Putamen (tissue), 1 donor: ENCODE data around the gene ATP9B.

Experiments
- DNase-seq: peaks from one replicate; pipeline ENCODE4 v3.0.0-alpha.2; 2016; ENCODE audit warnings: low spot score

Gene ATP9B

DNA sequence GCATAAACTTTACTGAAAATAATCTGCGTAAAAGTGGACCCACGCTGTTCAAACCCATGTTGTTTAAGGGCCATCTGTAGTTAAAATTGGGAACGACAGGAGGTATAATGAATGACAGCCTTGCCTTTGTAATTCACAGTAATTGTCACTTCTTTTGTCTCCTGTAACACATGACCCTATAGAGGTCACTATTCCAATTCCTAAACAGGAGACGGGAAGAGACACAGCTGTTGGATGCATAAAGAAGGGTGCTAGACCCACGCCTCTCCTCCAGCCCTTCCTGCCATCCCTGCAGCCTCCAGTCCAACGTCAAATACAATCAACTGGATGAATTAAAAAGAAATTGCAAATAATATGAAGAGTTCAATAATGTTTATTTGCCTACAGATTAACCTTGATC lies 263.5 kb downstream of the ATP9B start:
- DNase-seq = no peak

DNA sequence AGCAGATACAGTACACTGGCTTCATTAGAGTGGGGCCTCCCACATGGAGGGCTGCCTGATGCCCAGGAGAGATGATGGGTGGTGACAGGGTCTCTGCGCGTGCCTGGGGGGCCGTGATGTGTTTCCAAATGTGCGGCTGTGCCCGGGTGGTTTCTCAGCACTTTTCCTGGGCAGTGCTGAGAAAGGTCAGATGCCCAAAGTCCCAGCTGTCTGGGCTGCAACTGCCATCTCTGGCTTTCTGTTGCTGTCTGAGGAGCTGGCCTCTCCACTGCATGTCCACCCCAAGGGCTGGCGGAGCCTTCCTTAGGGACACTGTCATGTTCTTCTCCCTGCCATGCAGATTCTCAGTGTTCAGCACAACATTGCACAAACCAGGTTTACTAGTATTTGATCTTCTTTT lies 263.9 kb downstream of the ATP9B start:
- DNase-seq = no peak

DNA sequence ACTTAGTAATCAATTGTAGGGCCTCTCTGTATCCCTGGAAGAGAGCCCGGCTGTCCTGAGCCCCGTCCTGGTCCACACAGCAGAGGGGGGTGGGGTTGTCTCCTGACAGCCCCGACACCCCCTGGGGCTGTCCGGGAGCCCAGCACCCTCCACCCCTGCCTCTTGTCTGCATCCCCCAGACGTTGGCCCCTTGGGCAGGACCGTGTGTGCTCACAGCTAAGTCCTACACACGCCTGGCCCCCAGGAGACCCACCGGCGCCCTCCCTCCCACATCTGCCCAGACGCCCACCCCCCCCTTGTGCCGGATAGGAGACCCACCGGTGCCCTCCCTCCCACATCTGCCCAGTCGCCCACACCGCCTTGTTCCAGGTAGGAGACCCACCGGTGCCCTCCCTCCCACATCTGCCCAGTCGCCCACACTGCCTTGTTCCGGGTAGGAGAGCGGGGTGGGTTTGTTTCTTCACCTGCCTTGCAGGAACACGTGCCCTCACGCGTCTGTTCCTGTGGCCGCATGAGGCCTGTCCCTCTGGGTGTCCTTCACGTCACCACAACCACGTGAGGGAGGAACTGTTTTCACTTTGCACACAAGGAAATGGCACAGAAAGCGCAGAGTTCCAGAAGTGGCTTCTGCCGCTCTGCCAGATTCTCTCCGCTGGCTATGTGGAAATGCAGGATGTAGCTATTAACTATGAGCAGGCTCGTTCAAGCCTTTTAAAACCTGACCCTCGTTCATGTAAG lies 265.5 kb downstream of the ATP9B start:
- DNase-seq = no peak

DNA sequence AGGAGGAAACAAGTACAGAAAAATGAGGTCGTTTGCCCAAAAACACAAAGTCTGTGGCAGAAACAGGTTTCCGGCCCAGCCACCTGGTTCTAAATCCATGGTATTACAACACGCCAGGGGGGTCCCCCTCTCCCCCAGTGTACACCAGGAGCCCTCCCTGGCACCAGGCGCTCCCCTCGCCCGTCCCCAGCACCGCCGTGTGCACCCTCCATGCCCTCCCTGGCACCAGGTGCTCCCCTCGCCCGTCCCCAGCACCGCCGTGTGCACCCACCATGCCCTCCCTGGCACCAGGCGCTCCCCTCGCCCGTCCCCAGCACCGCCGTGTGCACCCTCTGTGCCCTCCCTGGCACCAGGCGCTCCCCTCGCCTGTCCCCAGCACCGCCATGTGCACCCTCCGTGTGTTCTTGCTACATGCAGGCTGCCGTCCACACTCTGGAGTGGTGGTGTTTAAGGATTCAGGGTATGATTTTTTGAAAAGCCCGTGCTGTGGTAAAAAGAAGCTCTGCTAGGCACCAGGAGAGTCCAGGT lies 266.7 kb downstream of the ATP9B start:
- DNase-seq = no peak

DNA sequence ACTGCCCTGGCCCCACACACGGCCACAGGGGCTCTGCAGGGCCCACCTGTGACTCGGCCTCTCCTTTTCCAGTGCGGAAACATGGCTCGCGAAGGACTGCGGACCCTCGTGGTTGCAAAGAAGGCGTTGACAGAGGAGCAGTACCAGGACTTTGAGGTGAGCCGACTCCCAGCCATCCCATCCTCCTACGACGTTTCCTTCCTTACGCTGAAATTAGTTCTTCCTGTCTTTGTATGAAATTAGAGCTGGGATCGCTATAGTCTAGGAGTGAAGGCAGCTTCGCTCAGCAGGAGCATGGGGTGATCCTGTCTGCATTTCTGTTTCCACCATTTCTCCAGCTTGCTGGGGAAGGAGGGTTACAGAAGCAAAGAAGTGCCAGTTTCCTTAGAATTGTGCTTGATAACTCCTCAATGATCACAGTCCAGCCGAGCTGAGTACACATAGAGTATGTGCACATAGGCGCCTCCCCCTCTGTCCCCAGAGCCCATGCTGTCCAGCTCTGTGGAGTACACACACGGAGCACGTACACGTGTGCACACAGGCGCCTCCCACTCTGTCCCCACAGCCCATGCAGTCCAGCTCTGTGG lies 267.5 kb downstream of the ATP9B start:
- DNase-seq = no peak

DNA sequence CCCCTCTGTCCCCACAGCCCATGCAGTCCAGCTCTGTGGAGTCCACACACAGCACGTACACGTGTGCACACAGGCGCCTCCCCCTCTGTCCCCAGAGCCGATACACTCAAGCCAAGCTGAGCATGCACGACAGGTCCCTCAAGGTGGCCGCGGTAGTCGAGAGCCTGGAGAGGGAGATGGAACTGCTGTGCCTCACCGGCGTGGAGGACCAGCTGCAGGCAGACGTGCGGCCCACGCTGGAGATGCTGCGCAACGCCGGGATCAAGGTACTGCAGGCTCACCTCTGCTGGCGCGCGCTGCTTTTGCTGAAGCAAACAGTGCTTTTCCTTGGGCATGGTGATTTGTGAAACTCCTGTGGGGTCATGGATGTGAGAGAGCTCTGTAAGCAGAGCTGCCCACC lies 268.0 kb downstream of the ATP9B start:
- DNase-seq = no peak

DNA sequence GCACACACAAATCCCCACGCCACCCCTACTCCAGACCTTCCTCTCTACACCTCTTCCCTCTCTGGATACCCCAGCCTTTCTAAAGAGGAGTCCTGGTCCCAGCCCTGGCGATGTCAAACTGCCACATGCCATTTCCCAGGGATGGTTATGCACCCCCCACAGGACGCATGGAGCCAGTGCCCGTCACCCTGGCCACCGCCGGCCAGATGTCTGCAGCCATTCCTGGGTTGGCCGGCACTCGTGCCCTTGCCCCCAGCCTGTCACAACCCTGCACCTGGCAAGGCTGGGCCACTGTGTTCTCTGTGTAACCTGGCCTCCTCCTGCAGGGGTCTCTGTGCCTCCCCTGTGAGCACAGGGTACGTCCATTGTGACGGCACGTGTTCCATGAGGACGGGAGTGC lies 268.4 kb downstream of the ATP9B start:
- no peak for DNase-seq

DNA sequence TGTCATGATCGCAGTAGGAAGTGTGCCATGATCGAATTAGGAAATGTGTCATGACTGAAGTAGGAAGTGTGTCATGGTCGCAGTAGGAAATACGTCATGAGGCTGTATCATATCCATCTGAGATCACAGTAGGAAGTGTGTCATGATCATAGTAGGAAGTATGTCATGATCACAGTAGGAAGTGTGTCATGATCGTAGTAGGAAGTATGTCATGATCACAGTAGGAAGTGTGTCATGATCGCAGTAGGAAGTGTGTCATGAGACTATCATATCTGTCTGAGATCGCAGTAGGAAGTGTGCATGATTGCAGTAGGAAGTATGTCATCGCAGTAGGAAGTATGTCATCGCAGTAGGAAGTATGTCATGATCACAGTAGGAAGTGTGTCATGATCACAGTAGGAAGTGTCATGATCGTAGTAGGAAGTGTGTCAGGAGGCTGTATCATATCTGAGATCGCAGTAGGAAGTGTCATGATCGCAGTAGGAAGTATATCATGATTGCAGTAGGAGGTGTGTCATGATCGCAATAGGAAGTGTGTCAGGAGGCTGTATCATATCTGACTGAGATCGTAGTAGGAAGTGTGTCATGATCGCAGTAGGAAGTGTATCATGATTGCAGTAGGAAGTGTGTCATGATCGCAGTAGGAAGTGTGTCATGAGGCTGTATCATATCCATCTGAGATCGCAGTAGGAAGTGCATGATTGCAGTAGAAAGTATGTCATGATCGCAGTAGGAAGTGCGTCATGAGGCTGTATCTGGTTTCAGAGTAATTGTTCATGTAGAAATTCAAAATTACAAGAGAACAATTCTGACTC lies 270.1 kb downstream of the ATP9B start:
- DNase-seq = no peak

DNA sequence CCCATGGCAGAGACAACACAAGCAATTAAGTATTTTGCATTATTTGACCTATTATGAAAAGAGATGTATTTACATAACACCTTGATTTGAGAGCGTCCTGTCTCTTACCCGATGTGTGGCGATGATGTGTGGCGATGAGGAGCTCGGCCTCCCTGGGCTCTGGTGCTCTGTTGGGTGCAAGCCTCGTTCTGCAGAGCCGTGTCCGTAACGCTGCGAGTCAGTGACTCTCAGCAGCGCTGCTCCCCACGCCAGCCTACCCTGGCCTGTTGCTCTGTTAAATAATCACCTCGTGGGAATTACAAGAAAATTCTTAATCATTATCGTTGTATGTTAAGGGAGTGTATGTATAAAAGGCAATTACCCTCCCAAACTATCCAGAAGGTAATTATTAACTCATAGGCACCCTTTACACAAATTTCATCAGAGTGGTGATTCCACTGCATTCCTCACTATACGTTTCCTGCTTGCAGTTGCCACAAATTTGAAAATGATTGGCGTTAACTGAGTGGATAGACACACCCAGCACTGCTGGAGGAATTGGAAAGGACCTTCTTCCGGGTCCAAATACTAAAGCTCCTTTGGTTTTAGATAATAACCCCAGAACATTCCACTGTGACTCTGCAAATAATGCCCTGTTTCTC lies 274.5 kb downstream of the ATP9B start:
- no peak for DNase-seq

DNA sequence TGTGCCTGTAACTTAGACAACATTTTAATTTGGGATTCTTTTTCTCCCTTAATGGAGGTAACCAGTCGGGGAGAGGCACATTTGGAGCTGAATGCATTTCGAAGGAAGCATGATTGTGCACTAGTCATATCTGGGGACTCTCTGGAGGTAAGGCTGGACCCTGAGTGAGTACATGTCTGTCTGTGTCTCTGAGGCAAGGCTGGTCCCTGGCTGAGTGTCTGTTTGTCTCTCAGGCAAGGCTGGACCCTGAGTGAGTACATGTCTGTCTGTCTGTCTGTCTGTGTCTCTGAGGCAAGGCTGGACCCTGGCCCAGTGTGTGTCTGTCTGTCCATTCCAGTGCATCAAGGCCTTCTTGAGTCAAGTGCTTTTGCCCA lies 275.0 kb downstream of the ATP9B start:
- no peak for DNase-seq

DNA sequence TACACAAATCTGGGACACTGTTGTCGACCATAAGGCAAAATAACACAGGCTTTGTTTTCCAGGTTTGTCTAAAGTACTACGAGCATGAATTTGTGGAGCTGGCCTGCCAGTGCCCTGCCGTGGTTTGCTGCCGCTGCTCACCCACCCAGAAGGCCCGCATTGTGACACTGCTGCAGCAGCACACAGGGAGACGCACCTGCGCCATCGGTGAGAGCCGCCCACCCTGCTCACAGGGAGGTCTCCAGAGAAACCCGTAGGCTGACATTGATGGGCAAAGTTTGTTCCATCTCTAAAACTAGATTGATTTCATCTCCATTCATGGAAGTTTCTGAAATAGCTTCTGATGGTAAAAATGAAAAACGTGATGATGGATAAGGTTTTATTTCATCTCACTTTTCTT lies 276.2 kb downstream of the ATP9B start:
- peak; percentile 48 for DNase-seq

DNA sequence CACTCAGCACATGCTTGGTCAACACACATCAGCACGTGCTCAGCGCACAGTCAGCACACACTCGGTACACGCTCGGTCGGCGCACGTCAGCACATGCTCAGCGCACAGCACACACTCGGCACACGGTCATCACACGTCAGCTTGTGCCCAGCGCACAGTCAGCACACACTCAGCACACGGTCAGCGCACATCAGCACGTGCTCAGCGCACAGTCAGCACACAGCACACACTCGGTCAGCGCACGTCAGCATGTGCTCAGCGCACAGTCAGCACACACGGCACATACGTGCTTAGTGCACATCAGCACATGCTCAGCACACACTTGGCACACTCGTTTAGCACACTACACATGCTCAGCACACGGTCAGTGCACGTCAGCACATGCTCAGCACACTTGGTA lies 276.8 kb downstream of the ATP9B start:
- DNase-seq = no peak

DNA sequence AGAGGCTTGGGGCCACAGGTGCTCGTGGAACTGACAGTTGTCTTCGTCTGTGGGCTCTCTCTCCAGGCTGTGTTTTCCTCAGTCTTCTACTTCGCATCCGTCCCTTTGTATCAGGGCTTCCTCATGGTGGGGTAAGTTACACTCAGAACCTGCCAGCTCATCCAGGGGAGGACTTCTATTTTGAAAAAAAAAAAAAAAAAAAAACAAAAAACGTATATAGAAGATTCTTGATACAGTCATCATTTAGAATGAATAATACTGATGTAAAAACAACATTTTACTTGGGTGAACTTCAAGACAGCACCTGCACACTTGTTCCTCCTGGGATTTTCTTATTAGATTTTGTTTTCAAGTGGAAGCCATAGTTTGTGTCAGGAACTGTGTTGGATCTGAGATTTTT lies 278.9 kb downstream of the ATP9B start:
- no peak for DNase-seq

DNA sequence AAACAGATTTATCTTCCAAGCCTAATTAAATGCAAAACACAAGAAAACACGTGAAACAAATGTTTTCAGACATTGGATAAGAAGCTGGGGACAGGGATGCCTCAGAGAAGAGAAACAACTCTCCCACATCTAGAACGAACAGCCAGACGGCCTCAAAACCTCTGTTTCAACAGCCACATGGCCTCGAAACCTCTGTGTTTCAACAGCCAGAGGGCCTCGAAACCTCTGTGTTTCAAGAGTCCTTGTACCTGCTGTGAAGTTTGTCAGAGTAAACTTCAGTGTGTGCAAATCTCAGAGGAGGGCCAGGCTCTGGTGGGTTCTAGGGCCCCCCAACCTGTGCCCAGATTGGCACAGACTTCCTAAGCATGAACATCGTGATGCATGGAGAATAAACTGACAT lies 283.2 kb downstream of the ATP9B start:
- no peak for DNase-seq

DNA sequence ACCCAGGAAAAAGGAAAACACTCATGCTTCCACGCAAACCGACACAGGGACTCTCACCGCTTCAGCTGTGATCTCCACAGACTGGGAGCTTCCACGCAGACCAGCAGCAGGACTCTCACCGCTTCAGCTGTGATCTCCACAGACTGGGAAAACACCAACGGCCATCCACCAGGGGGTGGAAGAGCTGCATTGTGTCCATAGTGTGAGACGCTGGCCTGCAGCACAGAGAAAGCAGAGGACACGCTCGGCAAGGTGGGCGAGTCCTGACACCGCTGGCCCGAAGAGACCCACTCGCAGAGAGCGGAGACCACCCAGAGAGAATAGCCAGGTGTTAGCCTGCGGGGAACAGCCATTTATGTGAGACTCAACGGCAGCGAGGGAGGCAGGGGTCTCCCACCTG lies 284.1 kb downstream of the ATP9B start:
- no peak for DNase-seq

DNA sequence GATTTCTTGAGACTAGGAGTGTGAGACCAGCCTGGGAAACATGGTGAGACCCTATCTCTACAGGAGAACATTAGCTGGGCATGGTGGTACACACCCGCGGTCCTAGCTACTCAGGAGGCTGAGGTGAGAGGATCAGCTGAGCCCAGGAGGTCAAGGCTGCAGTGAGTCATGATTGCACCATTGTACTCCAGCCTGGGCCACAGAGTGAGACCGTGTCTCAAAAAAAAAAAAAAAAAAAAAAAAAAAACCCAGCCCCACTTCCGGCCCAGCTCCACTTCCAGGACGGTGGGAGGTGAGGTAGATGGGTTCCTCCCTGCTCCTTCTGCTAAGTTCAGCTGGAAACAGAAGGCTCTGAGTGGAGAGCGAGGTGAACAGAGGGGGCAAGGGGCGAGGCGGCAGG lies 285.2 kb downstream of the ATP9B start:
- no peak for DNase-seq

DNA sequence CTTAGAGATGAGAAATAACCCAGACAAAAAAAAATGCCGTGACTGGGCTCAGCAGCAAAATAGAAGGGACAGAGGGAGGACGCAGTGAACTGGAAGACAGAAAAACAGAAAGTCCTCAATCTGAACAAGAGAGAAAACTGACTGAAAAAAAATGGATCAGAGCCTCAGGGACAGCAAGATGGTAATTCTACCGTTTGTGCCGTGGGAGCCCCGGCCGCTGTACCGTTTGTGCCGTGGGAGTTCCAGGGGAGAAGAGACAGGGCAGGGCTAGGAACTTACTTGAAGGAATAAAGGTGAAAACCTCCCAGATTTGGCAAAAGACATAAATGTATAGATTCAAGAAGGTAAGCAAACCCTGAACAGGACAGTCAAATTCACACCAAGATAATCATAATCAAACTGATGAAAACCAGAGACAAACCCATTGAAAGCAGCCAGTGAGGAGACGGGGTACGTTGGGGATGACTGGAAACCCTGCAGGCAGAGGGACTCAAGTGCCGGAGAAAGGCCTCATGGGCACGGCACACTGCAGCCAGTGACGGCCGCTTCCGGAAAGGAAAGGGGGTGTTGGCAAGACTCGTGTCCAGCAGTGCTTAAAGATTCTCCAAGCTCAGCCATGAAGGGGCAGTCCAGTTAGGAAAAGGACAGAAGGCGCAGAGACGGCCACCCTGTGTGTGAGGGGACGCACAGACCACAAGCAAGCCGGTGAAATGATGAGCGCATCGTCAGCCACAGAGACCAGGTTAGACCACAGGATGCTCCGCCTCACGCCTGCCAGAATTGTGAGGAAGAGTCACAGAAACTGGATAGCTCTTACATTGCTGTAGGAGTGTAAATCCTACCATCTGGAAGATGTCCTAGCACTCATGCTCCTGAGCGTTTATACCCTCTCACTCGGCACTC lies 286.5 kb downstream of the ATP9B start:
- DNase-seq = no peak

DNA sequence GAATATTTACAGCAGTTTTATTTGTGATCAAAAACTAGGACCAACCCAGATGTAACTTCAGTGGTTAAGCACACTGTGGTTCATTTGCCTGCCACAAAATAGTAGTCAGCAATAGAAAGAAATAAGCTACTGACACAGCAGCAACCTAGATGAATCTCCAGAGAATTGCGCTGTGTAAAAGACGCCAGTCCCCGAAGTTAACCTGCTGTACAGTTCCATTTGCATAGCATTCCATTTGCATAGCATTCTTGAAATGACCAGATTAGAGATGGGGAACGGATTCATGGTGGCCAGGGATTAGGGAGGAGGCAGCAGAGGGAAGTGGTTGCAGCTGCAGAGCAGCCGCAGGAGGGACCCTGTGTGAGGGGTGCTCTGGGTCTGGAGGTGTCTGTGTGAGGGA lies 287.2 kb downstream of the ATP9B start:
- no peak for DNase-seq

DNA sequence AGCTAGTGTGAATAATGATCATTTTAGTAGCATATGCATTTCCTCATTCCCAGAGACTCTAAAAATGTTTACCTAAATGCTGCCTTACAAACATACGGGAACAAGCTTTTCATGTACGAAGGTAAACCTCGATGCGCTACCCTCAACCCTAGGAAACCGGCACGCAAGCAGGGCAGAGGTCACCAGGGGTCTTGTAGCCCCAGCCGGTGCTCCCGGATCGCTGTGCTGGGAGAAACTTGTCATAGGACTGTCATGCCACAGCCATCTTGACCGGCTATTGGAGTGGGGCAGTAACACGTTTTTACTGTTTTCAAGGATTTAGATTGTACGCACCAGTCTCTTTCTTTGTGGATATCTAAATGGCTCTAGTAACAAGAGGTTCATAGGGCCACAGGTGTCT lies 291.7 kb downstream of the ATP9B start:
- no peak for DNase-seq

DNA sequence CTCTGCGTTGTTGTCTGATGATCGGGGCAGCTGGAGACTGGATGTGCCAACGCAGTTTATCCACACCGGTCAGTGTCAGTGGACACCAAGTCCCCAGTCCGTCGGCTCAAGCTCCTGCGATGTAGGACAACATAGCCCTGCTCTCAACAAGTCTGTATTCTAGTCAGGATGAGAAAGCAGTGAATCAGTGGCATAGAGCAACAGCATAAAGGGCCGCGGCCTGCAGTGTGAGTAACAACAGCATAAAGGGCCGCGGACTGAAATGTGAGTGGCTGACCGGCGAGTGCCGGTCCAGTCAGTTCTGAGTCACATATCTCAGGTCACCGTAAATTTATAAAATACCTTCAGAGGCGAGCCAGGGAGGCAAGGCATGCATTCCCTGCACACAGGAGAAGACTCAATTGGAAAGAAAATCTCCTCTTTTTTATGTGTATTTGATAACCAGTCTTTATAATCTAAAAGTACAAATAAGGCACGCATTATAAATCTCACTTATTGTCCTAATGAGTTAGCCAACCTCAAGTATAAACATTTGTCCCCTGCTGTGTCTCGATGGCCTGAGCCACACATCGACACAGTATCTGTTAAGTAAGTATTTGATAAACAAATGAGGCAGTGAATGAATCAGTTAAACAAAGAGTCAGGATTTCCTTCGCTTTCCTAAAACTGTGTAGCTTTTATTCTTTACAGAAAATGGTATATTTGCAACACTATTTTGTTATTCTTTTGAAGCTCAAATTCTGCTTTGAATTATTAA lies 292.8 kb downstream of the ATP9B start:
- no peak for DNase-seq

DNA sequence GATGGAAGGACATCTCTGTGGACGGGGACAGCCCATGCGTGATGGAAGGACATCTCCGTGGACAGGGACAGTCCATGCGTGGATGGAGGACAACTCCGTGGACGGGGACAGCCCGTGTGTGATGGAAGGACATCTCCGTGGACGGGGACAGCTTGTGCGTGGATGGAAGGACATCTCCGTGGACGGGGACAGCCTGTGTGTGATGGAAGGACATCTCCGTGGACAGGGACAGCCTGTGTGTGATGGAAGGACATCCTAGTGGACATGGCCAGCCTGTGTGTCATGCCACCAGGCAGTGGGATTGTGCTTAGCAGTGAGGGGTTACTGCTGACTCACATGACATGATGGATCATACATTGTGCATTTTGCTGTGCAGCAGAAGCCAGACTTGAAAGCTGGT lies 296.5 kb downstream of the ATP9B start:
- no peak for DNase-seq
